HUES48 (cell line): ENCODE data around the gene RASGRF2.

Experiments
- H3K27ac ChIP-seq: one replicate; pipeline ENCODE4 v1.7.0; 2013; ENCODE audit warnings: low read depth, low read length, inconsistent platforms
- H3K27me3 ChIP-seq: 2 replicates; pipeline ENCODE4 v1.6.1; 2013; ENCODE audit warnings: mild to moderate bottlenecking, low read length; ENCODE audit not compliant: control insufficient read depth, insufficient read depth
- H3K36me3 ChIP-seq: 2 replicates; pipeline ENCODE4 v1.6.1; 2013; ENCODE audit warnings: low read length; ENCODE audit not compliant: control insufficient read depth, insufficient read depth
- H3K4me1 ChIP-seq: 2 replicates; pipeline ENCODE4 v1.6.1; 2013; ENCODE audit warnings: mild to moderate bottlenecking, low read length; ENCODE audit not compliant: control insufficient read depth, insufficient read depth
- H3K4me3 ChIP-seq: 2 replicates; pipeline ENCODE4 v1.5.1; 2013; ENCODE audit warnings: mild to moderate bottlenecking, low read depth, low read length
- H3K9ac ChIP-seq: 2 replicates; pipeline ENCODE4 v1.6.1; 2013; ENCODE audit warnings: mild to moderate bottlenecking, low read depth, low read length, moderate library complexity
- H3K9me3 ChIP-seq: 2 replicates; pipeline ENCODE4 v1.6.1; 2013; ENCODE audit warnings: low read length; ENCODE audit not compliant: control insufficient read depth, insufficient read depth

RASGRF2 gene

DNA sequence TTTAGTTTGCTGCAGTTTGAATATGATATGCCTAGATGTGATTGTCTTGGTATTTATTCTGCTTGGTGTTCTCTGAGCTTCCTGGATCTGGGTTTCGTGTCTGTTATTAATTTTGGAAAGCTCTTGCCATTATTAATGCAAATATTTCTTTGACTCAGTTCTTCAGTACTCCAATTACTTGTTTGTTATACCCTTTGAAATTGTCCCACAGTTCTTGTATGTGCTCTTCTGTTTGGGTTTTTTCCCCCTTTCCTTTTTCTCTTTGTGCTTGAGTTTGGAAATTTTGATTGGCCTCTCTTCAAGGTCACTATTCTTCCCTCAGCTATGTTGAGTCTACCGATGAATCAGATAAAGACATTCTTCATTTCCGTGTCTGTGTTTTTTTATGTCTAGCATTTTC lies 176.4 kb downstream of the RASGRF2 start:
- Histone ChIP-seq H3K9ac (no peak overlapping the region), H3K27me3 (no peaks in the 10 kb centered on the region), H3K9me3 (no peaks in the 10 kb centered on the region), H3K4me1 (no peaks in the 10 kb centered on the region), H3K27ac (no peak overlapping the region), H3K36me3 (peaks cover 8% of the 10 kb centered on the region; the same call in 1 of the 2 replicates), H3K4me3 (no peak overlapping the region)

DNA sequence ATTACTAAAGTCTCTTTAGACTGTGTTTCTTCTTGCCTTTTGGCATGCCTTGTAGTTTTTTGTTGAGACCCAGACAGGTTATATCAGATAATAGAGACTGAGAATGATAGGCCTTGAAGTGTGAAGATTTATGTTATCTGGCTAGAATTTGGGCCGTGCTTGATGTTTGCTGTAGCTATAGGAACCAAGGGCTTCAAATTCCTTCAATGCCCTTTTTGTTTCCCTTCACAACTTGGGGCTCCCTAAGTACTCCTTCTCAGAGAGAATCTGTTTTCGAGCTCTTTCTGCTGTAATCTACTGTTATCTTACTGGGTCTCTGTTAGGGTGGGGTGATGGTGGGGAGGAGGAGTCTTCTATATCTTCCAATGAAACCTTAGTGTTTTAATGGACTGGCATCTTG lies 177.7 kb downstream of the RASGRF2 start:
- no peaks in the 10 kb centered on the region for H3K9me3 ChIP-seq
- H3K4me3 ChIP-seq = no peak overlapping the region
- no peak overlapping the region for H3K9ac ChIP-seq
- no peak overlapping the region for H3K27ac ChIP-seq
- H3K27me3 ChIP-seq = no peaks in the 10 kb centered on the region
- peaks cover 8% of the 10 kb centered on the region; the same call in 1 of the 2 replicates for H3K36me3 ChIP-seq
- no peaks in the 10 kb centered on the region for H3K4me1 ChIP-seq

DNA sequence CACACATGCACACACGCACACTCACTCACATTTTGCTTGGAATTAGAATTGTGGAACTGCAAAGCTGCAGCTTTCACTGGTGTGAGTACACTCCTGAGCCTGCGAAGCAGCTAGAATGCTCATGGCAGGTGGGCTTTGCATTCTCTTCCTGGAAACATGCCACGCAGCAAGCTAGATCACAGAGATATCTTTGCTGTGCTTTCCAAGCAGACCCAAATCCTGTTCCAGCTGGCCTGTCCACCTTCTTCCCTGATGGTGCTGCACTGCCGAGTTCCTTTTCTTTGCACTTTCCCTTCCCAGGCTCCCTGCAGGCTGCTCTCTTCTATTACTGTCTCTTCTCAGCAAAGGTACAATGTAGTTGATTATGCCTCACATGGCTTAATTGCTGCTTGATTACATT lies 180.3 kb downstream of the RASGRF2 start:
- no peaks in the 10 kb centered on the region for H3K4me1 ChIP-seq
- H3K27me3 ChIP-seq = no peaks in the 10 kb centered on the region
- H3K9ac ChIP-seq = no peak overlapping the region
- H3K9me3 ChIP-seq = no peaks in the 10 kb centered on the region
- H3K27ac ChIP-seq = no peak overlapping the region
- peaks cover 8% of the 10 kb centered on the region; the same call in 1 of the 2 replicates for H3K36me3 ChIP-seq
- no peak overlapping the region for H3K4me3 ChIP-seq

DNA sequence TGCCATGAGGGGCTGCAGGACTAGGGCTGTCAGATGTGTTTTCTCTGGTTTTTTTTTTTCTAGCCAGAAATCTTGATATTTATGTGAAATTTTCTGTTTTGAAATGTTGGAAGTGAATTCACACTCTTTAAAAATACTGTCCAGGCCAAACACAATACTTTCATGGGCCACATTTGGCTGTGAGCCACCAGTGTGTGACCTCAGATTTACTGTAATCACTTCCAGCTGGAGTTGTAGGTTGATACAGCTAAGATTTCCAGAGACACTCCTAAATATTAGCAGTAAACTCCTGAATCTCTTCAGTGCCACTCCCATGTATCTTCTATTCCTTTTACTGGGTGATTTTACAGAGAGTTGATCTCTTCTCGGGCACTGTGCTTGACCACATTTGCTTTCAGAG lies 180.8 kb downstream of the RASGRF2 start:
- Histone ChIP-seq H3K9ac (no peak overlapping the region), H3K27me3 (no peaks in the 10 kb centered on the region), H3K4me1 (no peaks in the 10 kb centered on the region), H3K9me3 (no peaks in the 10 kb centered on the region), H3K4me3 (no peak overlapping the region), H3K36me3 (peaks cover 8% of the 10 kb centered on the region; the same call in 1 of the 2 replicates), H3K27ac (no peak overlapping the region)

DNA sequence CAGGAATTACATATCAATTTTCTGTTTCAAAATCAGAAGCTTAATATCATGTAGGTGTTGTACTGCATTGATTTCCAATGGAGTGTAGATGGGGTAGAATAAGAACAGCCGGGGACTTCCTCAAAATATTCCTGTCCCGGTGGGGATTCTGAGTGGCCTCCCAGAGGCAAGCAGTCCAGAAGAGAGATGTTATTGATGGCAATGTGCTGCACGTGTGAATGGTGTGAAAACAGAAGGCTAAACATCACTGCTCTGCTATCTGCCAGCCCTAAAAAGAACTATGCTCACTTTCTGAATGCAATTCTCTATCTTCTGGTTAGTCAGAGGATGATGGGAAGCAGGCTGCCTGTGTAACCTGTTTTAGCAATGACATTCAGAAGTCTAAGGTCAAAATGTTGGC lies 181.9 kb downstream of the RASGRF2 start:
- Histone ChIP-seq H3K36me3 (peaks cover 8% of the 10 kb centered on the region; the same call in 1 of the 2 replicates), H3K9ac (no peak overlapping the region), H3K27me3 (no peaks in the 10 kb centered on the region), H3K9me3 (no peaks in the 10 kb centered on the region), H3K4me3 (no peak overlapping the region), H3K27ac (no peak overlapping the region), H3K4me1 (no peaks in the 10 kb centered on the region)

DNA sequence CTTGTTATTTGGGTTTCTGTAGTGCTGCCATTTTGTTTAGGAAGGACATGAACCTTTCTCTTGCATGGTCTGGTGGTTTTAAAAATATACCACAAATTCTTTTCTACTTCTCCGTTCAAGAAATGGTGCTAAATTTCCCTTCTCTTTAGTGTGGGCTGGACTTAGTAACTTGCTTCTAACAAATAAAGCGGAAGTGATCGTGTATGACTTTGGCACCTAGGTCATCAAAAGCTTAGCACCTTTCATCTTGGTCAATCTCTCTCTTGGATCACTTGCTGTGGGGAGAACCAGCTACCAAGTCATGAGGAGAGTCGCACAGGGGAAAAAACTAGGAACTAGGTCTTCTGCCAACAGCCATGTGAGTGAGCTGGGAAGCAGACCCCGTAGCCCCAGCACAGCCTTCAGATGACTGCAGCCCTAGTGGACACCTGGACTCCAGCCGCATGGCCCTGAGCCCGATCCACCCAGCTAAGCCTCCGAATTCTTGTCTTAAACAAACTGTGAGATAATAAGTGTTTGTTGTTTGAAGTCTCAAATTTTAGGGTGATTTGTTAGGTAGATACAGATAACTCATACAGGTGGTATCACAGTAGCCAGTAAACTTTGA lies 185.3 kb downstream of the RASGRF2 start:
- H3K9ac ChIP-seq = no peak overlapping the region
- no peaks in the 10 kb centered on the region for H3K27me3 ChIP-seq
- H3K4me3 ChIP-seq = no peak overlapping the region
- H3K27ac ChIP-seq = no peak overlapping the region
- H3K36me3 ChIP-seq = no peaks in the 10 kb centered on the region
- no peaks in the 10 kb centered on the region for H3K9me3 ChIP-seq
- H3K4me1 ChIP-seq = no peaks in the 10 kb centered on the region

DNA sequence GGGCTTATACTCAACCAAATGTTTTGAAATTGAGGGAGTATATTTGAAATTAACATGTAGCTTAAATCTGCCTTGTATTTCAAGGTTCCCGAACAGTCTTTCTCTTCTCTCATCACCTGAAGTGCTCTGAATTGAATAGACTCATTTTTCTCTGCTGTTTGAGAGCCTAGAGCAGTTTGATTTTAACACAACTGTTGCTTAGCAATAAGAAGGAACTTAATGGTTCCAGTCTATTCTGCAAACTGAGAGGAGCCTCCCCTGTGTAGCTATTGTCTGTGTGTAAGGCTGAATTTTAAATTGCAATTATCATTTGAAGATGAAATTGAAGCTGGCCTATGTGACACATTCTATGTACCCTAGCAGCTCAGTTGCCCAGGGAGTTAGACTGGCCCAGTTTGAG lies 185.9 kb downstream of the RASGRF2 start:
- Histone ChIP-seq H3K9ac (no peak overlapping the region), H3K36me3 (no peaks in the 10 kb centered on the region), H3K4me3 (no peak overlapping the region), H3K4me1 (no peaks in the 10 kb centered on the region), H3K27ac (no peak overlapping the region), H3K27me3 (no peaks in the 10 kb centered on the region), H3K9me3 (no peaks in the 10 kb centered on the region)

DNA sequence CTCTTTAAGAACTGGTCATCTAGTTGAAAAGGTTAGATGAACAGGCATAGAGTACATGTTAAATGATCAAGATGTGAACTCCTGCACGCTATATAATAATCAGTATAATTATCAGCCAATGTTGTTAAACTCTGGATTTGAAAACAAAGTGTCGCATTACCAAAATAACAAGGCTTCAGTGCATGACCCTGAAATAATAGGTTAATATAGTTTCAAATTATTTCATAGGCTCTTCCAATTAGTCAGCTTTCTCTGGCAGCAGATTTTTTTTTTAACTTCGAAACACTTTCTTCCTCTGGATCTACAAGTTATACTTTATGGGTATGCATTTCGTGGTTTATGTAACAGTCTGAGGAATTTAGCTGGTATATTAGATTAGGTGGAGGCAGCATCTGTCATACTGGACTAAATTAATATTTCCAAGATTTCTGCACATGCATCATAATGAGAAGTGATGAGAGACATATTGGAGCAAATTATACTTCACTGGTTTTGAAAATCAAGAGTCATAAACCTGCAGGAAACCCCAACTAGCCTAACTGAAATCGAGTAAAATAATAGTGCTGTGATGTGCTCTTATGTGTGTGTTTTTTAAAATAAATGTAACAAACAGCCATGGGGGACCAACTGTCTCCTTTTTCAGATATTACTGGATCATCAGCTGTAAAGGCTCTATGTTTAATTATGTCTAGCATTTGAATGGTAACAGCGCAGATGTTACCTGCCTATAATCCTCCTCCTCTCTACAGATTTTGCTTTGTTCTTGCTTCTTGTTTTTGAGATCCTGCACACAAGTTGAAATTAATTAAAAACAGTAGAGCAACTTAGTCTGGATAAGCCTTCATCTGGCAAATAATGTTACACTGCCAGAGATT lies 187.1 kb downstream of the RASGRF2 start:
- Histone ChIP-seq H3K27me3 (no peaks in the 10 kb centered on the region), H3K4me1 (no peaks in the 10 kb centered on the region), H3K4me3 (no peak overlapping the region), H3K9me3 (no peaks in the 10 kb centered on the region), H3K9ac (no peak overlapping the region), H3K27ac (no peak overlapping the region), H3K36me3 (no peaks in the 10 kb centered on the region)

DNA sequence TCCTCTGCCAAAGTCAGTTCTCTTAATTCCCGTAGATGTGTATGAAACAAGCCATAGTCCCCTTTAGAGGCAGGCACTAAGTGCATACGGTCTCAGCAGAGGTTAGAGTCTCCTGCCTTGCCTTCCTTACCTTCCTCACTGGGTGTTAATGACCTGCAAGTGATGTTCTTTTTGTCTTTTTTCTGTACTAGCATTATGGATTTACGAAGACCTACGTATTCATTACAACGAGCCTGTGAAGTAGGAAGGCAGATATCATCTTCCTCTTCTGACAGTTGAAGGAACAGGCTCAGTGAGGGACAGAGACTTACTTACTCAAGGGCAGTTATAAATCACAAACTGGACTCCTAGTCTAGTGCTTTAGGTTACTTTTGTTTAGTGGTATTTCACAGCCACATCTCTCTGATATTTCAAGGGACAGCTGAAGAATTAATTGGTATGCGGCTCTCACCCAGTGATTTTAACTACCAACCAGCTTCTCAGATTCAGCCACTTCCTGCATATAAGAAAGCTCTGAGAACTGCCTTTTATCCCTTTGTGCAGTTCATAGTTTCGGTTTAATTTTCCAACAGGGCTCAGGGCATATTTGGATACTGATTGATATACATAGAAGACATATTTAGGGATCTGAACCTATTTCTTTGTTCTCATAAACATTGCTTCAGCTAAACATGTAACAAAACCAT lies 187.9 kb downstream of the RASGRF2 start:
- H3K4me1 ChIP-seq = no peaks in the 10 kb centered on the region
- H3K9ac ChIP-seq = no peak overlapping the region
- H3K4me3 ChIP-seq = no peak overlapping the region
- H3K27ac ChIP-seq = no peak overlapping the region
- no peaks in the 10 kb centered on the region for H3K36me3 ChIP-seq
- H3K27me3 ChIP-seq = no peaks in the 10 kb centered on the region
- no peaks in the 10 kb centered on the region for H3K9me3 ChIP-seq

DNA sequence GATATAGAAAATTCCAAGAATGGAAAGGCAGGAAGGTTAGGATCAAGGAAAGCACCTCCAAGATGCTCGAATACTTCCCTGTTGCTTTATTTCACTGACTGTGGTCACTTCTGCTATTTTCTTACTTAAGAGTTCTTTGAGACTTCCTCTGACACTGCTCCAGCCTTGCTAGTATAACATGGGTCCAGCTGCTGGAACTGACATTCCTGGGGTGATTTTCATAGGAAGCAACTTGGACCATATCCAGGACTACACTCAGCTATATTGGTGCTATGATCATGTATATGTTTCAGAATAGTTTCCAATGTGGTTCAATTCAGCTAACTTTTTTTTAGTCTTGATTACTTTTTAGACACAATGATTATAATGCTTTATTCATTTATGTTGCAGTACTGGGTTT lies 191.4 kb downstream of the RASGRF2 start:
- Histone ChIP-seq H3K27me3 (no peaks in the 10 kb centered on the region), H3K9me3 (no peaks in the 10 kb centered on the region), H3K9ac (no peak overlapping the region), H3K4me3 (no peak overlapping the region), H3K4me1 (no peaks in the 10 kb centered on the region), H3K36me3 (no peaks in the 10 kb centered on the region), H3K27ac (no peak overlapping the region)

DNA sequence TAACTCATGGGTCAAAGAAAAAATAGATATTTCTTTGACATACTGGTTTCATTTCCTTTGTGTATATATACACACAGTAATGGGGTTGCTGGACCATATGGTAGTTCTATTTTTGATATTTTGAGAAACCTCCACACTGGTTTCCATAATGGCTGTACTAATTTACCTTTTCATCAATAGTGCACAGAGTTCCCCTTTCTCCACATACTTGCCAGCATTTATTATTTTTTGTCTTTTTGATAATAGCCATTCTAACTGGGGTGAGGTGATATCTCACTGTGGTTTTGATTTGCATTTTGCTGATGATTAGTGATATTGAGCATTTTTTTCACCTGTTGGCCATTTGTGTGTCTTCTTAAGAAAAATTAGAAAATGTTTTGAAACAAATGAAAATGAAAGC lies 194.6 kb downstream of the RASGRF2 start:
- no peak overlapping the region for H3K9ac ChIP-seq
- H3K27ac ChIP-seq = no peak overlapping the region
- H3K27me3 ChIP-seq = no peaks in the 10 kb centered on the region
- no peaks in the 10 kb centered on the region for H3K36me3 ChIP-seq
- no peaks in the 10 kb centered on the region for H3K4me1 ChIP-seq
- no peak overlapping the region for H3K4me3 ChIP-seq
- no peaks in the 10 kb centered on the region for H3K9me3 ChIP-seq
